Gastroesophageal sphincter (tissue), 3 donors: Measurements from ENCODE around the gene KCTD17.

Source experiments
- EP300 ChIP-seq: sonication (generic); formaldehyde crosslinking; IDR thresholded peaks from one replicate; pipeline ENCODE4 v1.6.1; 2017; ENCODE audit warnings: antibody characterized with exemption, mild to moderate bottlenecking
- POLR2A ChIP-seq, 2 donors: fragments of 450-650 bp; IDR thresholded peaks; one replicate each; pipeline ENCODE4 v1.6.1; 2017; ENCODE audit warnings: antibody characterized with exemption in 2 of 2, mild to moderate bottlenecking in 2 of 2, moderate library complexity in 1 of 2
- POLR2AphosphoS5 ChIP-seq: sonication (generic); formaldehyde crosslinking; IDR thresholded peaks from one replicate; pipeline ENCODE4 v1.6.1; 2017; ENCODE audit warnings: antibody characterized with exemption
- TF ChIP-seq, protein P1 (sequence below), 4 experiments: fragments of 200-600 bp in 2 of 4; fragments of 450-650 bp in 2 of 4; sonication (generic) in 1 of 4; IDR thresholded peaks; one replicate each; pipeline ENCODE4 v1.5.1; 2017 to 2019; ENCODE audit warnings: antibody characterized with exemption in 4 of 4, mild to moderate bottlenecking in 2 of 4, moderate library complexity in 2 of 4

DNA sequence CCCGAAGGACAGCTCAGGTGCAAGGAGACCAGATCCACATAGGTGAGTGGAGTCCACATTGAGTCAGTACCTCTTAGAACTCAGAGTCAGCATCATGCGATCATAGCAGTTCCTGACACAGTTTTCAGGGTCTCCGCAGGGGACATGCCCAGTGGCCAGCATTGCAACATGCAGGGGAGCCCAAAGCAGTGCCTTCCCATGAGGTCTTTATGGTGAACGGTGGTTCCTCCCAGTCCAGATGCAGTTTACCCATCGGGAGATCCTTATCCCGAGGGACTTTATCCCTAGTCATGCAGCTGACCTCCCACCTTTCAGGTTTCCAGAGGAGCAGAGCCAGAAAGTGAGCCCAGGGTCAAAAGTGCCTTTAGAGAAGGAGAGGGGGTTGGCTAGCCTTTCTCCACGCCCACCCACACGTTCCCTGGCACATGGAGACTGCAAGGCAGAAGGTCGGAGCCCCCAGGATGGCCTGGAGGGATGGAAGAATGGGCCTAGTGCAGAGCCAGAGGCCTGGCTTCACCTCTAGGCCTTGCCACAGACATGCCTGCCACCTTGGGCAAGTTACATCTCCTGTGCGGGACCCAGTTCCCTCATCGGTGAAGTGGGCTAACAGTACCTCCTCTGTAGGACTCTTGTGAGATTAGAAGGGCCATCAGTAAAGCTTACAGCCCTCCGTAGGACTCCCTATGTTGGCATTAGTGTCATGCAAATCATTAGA lies 6.4 kb downstream of the KCTD17 start:
- TF ChIP-seq, protein P1, sequence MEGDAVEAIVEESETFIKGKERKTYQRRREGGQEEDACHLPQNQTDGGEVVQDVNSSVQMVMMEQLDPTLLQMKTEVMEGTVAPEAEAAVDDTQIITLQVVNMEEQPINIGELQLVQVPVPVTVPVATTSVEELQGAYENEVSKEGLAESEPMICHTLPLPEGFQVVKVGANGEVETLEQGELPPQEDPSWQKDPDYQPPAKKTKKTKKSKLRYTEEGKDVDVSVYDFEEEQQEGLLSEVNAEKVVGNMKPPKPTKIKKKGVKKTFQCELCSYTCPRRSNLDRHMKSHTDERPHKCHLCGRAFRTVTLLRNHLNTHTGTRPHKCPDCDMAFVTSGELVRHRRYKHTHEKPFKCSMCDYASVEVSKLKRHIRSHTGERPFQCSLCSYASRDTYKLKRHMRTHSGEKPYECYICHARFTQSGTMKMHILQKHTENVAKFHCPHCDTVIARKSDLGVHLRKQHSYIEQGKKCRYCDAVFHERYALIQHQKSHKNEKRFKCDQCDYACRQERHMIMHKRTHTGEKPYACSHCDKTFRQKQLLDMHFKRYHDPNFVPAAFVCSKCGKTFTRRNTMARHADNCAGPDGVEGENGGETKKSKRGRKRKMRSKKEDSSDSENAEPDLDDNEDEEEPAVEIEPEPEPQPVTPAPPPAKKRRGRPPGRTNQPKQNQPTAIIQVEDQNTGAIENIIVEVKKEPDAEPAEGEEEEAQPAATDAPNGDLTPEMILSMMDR (IDR thresholded peaks at IDR 0.05): no peak
- TF ChIP-seq EP300 (no peak), POLR2A (IDR thresholded peaks at IDR 0.05) (no peak), POLR2AphosphoS5 (no peak)
